GM21423 (cell line): Measurements from ENCODE around the gene WDFY1.
"Not testable (repeated sequence)": the region's sequence is repeated elsewhere in the genome, so short reads cannot be mapped to it uniquely, and the experiment has no call there.

Experiments
- ATAC-seq: cut with Tn5 transposase; IDR thresholded peaks from one replicate; pipeline ENCODE4 v1.9.1; 2021; ENCODE audit warnings: mild to moderate bottlenecking, moderate library complexity; ENCODE audit not compliant: unreplicated experiment

The WDFY1 gene

DNA sequence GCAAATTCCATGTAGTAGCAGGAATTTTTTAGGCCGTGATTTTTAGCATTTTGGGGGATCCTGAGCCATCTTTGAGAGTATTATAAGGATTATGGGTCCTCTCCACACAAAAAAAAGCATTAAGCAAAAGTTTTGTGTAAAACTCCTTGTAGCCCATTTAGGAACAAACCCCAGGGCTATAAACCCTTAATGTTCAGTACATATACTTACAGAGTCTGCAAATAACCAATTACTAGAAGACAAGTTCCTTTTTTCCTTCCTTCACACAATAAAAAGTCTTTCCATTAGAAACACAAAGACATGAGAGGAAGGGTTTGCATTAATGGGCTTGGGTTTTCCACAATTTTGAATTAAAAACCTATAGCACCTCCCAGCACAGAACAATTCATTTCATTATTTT, 44.6 kb downstream of the WDFY1 start:
- no peak for ATAC-seq

DNA sequence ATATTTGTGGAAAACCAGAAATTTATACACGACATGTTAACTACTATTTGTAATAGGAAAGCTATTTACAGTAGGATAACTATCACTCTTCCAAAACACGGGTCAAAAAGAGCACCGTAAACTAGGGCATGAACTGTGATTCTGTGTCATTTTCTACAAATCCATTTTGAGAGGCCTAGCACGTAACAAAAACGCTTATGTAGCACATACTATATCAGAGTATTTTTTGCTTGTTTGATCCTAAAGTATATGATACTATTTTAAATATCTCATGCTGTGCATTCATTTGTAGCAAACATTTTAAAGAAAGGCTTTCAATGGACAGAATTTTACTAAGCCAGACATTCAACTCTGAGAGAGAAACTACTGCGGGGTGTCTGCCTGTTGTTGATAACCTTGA, 45.1 kb downstream of the WDFY1 start:
- no peak for ATAC-seq

GRCh38 chr2:223897669-223898330, 47.3 kb downstream of the WDFY1 start:
- ATAC-seq, result no peak

DNA sequence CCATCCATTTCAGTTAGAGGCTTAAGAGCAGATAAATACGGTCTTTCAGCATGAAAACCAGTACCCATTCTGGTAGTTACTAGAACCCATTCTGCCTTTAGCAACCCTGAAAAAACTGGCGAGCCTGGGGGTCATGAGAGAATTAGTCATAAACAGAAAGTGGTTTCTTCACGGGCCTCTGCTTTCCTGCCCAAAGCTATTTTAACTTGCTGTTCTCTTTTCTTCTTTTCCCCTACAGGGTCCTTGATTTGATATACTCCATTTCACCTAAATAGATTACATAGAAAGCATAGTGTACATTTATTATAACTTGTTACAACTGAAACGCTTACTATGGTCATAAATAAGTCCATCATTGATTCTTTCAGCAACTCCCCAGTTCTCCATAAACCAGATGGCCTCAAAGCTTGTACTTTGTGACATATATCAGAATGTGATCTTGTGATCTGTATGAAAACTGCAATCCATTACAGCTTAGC, 48.3 kb downstream of the WDFY1 start:
- ATAC-seq, result peak; percentile 67

GRCh38 chr2:223894968-223895367, 50.2 kb downstream of the WDFY1 start:
- no peak for ATAC-seq

GRCh38 chr2:223894009-223894408, 51.1 kb downstream of the WDFY1 start:
- ATAC-seq, result no peak

GRCh38 chr2:223890721-223891120, 54.4 kb downstream of the WDFY1 start:
- ATAC-seq, result no peak

DNA sequence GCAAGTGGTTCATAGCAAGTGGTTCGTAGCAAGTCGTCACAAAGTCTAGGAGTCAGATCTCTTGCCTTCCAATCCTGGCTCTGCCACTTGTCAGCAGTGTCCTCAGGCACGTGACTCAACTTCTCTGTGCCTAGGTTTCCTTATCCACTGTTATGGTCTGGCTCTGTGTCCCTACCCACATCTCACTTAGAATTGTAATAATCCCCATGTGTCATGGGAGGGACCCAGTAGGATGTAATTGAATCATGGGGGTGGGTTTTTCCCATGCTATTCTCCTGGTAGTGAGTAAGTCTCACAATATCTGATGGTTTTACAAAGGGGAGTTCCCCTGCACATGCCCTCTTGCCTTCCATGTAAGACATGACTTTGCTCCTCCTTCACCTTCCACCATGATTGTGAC, 55.9 kb downstream of the WDFY1 start:
- ATAC-seq, result no peak

DNA sequence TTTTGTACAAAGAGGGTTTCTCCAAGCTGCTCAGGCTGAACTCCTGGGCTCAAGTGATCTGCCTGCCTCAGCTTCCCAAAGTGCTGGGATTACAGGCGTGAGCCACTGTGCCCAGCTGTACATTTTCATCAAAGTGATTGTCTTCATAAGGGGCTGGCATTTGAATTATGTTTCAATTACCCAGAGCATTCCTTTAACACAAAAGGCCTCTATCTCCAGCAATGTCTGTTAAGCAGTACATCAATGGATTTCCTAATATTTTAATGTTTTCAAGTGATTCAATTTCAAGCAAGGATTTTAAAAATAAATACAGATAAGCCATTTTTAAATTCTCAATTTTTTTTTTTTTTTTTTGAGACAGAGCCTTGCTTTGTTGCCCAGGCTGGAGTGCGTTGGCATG, 56.9 kb downstream of the WDFY1 start:
- ATAC-seq, result no peak

- no peak for ATAC-seq
Measured at GRCh38 chr2:223887127-223887526, 58.0 kb downstream of the WDFY1 start.

GRCh38 chr2:223886726-223887125, 58.4 kb downstream of the WDFY1 start:
- ATAC-seq, result no peak

DNA sequence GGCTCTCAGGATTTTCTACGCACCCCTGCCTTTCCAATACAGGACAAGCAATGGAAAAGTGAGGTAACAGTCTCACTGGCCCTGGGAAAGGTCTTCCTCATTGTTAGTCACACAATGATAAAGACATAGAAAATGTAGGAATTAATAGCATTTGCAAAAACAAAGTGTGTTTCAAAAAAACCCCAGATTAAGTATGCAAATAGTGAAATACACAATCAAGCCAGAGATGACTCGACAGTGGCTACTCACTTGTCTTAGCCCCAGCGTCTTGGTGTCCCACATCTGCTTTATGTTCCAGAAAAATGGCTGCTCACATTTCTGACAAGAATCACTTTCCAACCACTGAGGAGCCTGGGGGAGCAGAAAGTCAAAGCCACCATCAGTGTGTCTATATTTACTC, 60.7 kb downstream of the WDFY1 start:
- ATAC-seq, result peak; percentile 84

GRCh38 chr2:223882715-223883114, 62.4 kb downstream of the WDFY1 start:
- no peak for ATAC-seq

DNA sequence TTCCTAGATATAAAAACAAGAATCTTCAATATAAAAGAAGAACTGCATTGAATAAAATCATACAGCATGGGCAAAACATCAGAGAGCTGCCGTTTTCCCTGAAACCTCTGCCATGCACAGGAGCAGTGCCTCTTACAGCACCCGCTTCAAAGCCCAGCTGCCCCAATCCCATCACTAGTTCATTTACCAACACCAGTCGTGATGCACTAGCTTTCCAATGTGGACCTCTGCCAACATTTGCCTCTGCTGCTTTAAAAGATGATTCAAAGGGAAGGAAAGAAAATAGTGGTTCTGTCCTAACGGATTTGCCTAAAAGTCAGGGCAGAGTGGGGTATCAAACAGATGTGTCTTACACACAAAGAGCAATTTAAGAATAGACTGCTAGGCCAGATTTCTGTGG, 64.3 kb downstream of the WDFY1 start:
- no peak for ATAC-seq

DNA sequence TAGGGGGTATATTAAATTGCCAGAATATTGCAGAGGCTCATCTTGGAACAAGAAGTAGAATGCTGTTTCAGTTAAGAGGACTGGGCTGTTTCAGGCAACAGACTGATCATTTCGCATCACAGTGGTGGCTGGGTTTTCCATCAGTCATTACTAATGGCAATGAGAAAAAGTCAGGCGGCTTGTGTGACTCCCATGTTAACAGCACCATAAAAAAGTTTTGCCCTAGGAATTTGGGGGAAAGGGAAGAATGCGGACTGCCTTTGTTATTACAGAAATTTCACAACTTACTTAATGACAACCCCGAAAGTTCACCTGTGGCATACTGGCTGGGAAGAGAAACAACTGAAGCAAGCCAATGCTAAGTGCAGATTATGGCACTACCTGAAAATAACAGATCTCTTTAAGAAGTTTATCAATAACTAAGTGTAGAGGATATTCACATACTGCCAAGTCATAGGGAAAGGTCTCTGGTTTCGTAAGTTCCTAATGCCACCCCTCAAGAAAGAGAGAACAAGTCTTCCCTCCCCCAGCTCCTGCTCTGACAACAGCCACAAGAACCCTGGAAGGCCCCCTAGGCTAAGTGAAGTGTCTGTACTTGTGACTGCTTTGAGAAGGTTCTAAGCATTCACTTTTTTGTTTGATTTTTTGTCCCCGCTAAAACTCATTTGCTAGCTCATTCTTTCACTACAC, 67.3 kb downstream of the WDFY1 start:
- peak; percentile 74 for ATAC-seq

GRCh38 chr2:223873672-223874071, 71.5 kb downstream of the WDFY1 start:
- no peak for ATAC-seq

DNA sequence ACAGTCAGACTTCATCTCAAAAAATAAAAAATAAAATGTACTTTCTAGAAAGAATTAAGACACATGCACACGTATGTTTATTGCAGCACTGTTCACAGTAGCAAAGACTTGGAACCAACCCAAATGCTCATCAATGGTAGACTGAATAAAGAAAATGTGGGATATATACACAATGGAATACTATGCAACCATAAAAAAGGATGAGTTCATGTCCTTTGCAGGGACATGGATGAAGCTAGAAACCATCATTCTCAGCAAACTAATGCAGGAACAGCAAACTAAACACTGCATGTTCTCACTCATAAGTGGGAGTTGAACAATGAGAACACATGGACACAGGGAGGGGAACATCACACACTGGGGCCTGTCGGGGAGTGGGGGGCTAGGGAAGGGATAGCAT, 72.4 kb downstream of the WDFY1 start:
- ATAC-seq, result not testable (repeated sequence)

- ATAC-seq, result not testable (repeated sequence)
Measured at GRCh38 chr2:223871661-223872060, 73.5 kb downstream of the WDFY1 start.

- ATAC-seq, result no peak
Measured at GRCh38 chr2:223870840-223871611, 74.1 kb downstream of the WDFY1 start.

DNA sequence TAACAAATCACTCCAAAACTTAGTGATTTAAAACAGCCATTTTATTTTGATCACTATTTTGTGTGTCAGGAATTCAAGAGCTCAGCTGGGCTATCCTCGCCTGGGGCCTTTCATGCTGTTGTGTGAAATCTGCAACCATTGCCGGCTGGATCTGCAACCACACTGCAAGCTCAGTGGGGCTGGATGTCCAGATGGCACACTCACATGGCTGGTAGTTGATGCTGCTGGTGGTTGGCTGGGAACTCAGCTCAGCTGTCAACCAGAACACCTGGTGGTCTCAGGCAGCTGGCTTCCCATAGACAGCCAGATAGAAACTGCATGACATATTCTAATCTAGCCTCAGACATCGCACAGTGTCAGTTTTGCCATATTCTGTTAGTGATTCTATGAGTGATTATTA, 77.1 kb downstream of the WDFY1 start:
- ATAC-seq, result peak; percentile 64

GRCh38 chr2:223865907-223866508, 79.1 kb downstream of the WDFY1 start:
- peak; percentile 57 for ATAC-seq
